ENCODE measurements around the gene RPN1. TPM values are rescaled to one million over a fixed set of nuclear protein-coding genes. Genes with fewer than 3 reads are reported as not detected.

RPN1 gene
- total RNA-seq, 1 donor from 2014 or later = 213 TPM

GRCh38 chr3:128576290-128576689, 74.3 kb downstream of the RPN1 start:
- peaks cover 2% of the 10 kb centered on the region for H3K36me3 Mint-ChIP-seq (ENCODE audit: low read depth)
- H3K27me3 Mint-ChIP-seq (ENCODE audit: low read depth) = peaks cover 4% of the 10 kb centered on the region
- TF ChIP-seq CTCF (IDR thresholded peaks at IDR 0.05) = no peak
- peaks cover 4% of the 10 kb centered on the region for H3K4me1 Mint-ChIP-seq (ENCODE audit: low read depth)
- DNase-seq (ENCODE audit: low spot score) = no peak
- no peak overlapping the region for H3K4me3 Mint-ChIP-seq (ENCODE audit: unreplicated experiment)
- H3K9me3 Mint-ChIP-seq (ENCODE audit: low read depth) = no peaks in the 10 kb centered on the region
- H3K27ac Mint-ChIP-seq (ENCODE audit: unreplicated experiment) = no peak overlapping the region

GRCh38 chr3:128575777-128576176, 74.8 kb downstream of the RPN1 start:
- no peak overlapping the region for H3K27ac Mint-ChIP-seq (ENCODE audit: unreplicated experiment)
- H3K36me3 Mint-ChIP-seq (ENCODE audit: low read depth) = peaks cover under 1% of the 10 kb centered on the region
- H3K27me3 Mint-ChIP-seq (ENCODE audit: low read depth) = peaks cover 6% of the 10 kb centered on the region
- TF ChIP-seq CTCF (IDR thresholded peaks at IDR 0.05) = no peak
- H3K9me3 Mint-ChIP-seq (ENCODE audit: low read depth) = no peaks in the 10 kb centered on the region
- DNase-seq (ENCODE audit: low spot score) = no peak
- H3K4me1 Mint-ChIP-seq (ENCODE audit: low read depth) = peaks cover 4% of the 10 kb centered on the region
- H3K4me3 Mint-ChIP-seq (ENCODE audit: unreplicated experiment) = no peak overlapping the region

GRCh38 chr3:128573707-128574162, 76.9 kb downstream of the RPN1 start:
- Mint-ChIP-seq H3K27ac (ENCODE audit: unreplicated experiment) (no peak overlapping the region), H3K27me3 (ENCODE audit: low read depth) (peaks cover 10% of the 10 kb centered on the region)
- no peak for TF ChIP-seq CTCF (IDR thresholded peaks at IDR 0.05)

GRCh38 chr3:128573160-128573559, 77.5 kb downstream of the RPN1 start:
- TF ChIP-seq CTCF (IDR thresholded peaks at IDR 0.05) = no peak
- no peaks in the 10 kb centered on the region for H3K9me3 Mint-ChIP-seq (ENCODE audit: low read depth)
- H3K27ac Mint-ChIP-seq (ENCODE audit: unreplicated experiment) = no peak overlapping the region
- peaks cover 8% of the 10 kb centered on the region for H3K27me3 Mint-ChIP-seq (ENCODE audit: low read depth)
- no peak for DNase-seq (ENCODE audit: low spot score)
- H3K4me3 Mint-ChIP-seq (ENCODE audit: unreplicated experiment) = no peak overlapping the region
- no peaks in the 10 kb centered on the region for H3K36me3 Mint-ChIP-seq (ENCODE audit: low read depth)
- peaks cover 4% of the 10 kb centered on the region for H3K4me1 Mint-ChIP-seq (ENCODE audit: low read depth)

More at GRCh38 chr3:128573707-128574162, 76.9 kb downstream of the RPN1 start:
- Mint-ChIP-seq H3K9me3 (ENCODE audit: low read depth) (no peaks in the 10 kb centered on the region), H3K4me3 (ENCODE audit: unreplicated experiment) (no peak overlapping the region), H3K36me3 (ENCODE audit: low read depth) (no peaks in the 10 kb centered on the region), H3K4me1 (ENCODE audit: low read depth) (peaks cover 4% of the 10 kb centered on the region)
- no peak for DNase-seq (ENCODE audit: low spot score)

DNA sequence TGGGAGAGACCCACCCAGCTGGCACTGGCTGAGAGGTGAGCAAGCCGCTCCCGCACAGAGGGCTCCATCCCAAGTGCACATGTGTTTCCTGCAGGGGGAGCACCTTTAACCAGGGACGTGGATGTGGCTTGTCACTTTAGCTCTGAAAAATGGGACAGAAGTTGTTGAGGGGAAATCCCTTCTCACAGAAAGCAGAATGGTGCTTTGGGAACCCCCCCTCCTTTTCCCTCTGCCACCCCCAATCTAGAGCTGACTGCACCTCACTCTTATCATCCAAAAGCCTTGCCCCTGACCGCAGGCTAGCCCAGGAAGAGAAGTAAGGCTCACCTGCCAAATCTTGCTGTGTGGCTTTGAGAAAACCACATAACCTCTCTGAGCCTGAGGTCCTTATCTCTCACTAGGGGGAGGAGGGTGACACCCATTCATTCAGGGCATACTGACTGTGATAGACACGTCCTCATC, 77.9 kb downstream of the RPN1 start:
- Mint-ChIP-seq H3K4me1 (ENCODE audit: low read depth) (peaks cover 4% of the 10 kb centered on the region), H3K27me3 (ENCODE audit: low read depth) (peaks cover 8% of the 10 kb centered on the region), H3K4me3 (ENCODE audit: unreplicated experiment) (no peak overlapping the region), H3K9me3 (ENCODE audit: low read depth) (no peaks in the 10 kb centered on the region), H3K36me3 (ENCODE audit: low read depth) (no peaks in the 10 kb centered on the region), H3K27ac (ENCODE audit: unreplicated experiment) (no peak overlapping the region)
- DNase-seq (ENCODE audit: low spot score) = no peak
- peak; percentile 62 for TF ChIP-seq CTCF (IDR thresholded peaks at IDR 0.05)
